Chondrocyte (in vitro differentiated cells): ENCODE results near the gene PITX1. TPM values are rescaled to one million over a fixed set of nuclear protein-coding genes. Genes with fewer than 3 reads are reported as not detected.
A peak's percentile ranks its signal among the peaks of the same experiment; 100 is the strongest.

Experiments
- DNase-seq: peaks from one replicate; pipeline ENCODE4 v3.0.0; 2021; ENCODE audit warnings: mixed read lengths, low spot score
- H3K27ac Mint-ChIP-seq: one replicate; pipeline ENCODE4 v1.8.0; 2021; ENCODE audit warnings: mild to moderate bottlenecking, moderate library complexity, mixed read lengths; ENCODE audit not compliant: unreplicated experiment
- H3K27me3 Mint-ChIP-seq: 2 replicates; pipeline ENCODE4 v1.8.0; 2021; ENCODE audit warnings: low read depth, mixed read lengths
- H3K36me3 Mint-ChIP-seq: 2 replicates; pipeline ENCODE4 v1.8.0; 2021; ENCODE audit warnings: low read depth, mixed read lengths
- H3K4me1 Mint-ChIP-seq: 2 replicates; pipeline ENCODE4 v1.8.0; 2021; ENCODE audit warnings: low read depth, mild to moderate bottlenecking, mixed read lengths
- H3K4me3 Mint-ChIP-seq: one replicate; pipeline ENCODE4 v1.8.0; 2021; ENCODE audit warnings: mild to moderate bottlenecking, moderate library complexity, mixed read lengths; ENCODE audit not compliant: unreplicated experiment
- H3K9me3 Mint-ChIP-seq: 2 replicates; pipeline ENCODE4 v1.8.0; 2021; ENCODE audit warnings: low read depth, mixed read lengths
- CTCF ChIP-seq: fragments of 200-600 bp; sonication (generic); IDR thresholded peaks from 2 replicates; pipeline ENCODE4 v1.5.0; 2021; ENCODE audit warnings: antibody characterized with exemption, mild to moderate bottlenecking, moderate library complexity
- total RNA-seq: library from RNA; stranded (reverse); gene quantifications from 3 replicates; pipeline ENCODE4 v1.2.1, GENCODE V29; 2021

PITX1 gene
- total RNA-seq, 1 donor from 2014 or later = not detected

GRCh38 chr5:135038813-135039270 lies 4.8 kb upstream of the PITX1 start:
- no peaks in the 10 kb centered on the region for H3K9me3 Mint-ChIP-seq
- DNase-seq = no peak
- H3K4me1 Mint-ChIP-seq = peaks cover 11% of the 10 kb centered on the region
- H3K36me3 Mint-ChIP-seq = no peaks in the 10 kb centered on the region
- TF ChIP-seq CTCF = no peak
- no peak overlapping the region for H3K27ac Mint-ChIP-seq
- H3K4me3 Mint-ChIP-seq = no peak overlapping the region
- H3K27me3 Mint-ChIP-seq = peaks cover 79% of the 10 kb centered on the region

GRCh38 chr5:135038205-135038812 lies 4.3 kb upstream of the PITX1 start:
- peak; percentile 66 for DNase-seq
- peaks cover 12% of the 10 kb centered on the region for H3K4me1 Mint-ChIP-seq
- H3K9me3 Mint-ChIP-seq = no peaks in the 10 kb centered on the region
- no peaks in the 10 kb centered on the region for H3K36me3 Mint-ChIP-seq
- no peak overlapping the region for H3K4me3 Mint-ChIP-seq
- H3K27me3 Mint-ChIP-seq = peaks cover 75% of the 10 kb centered on the region
- H3K27ac Mint-ChIP-seq = no peak overlapping the region
- no peak for TF ChIP-seq CTCF

GRCh38 chr5:135037519-135038204 lies 3.6 kb upstream of the PITX1 start:
- peaks cover 72% of the 10 kb centered on the region for H3K27me3 Mint-ChIP-seq
- DNase-seq = peak; percentile 56
- TF ChIP-seq CTCF = no peak
- H3K4me3 Mint-ChIP-seq = no peak overlapping the region
- no peaks in the 10 kb centered on the region for H3K36me3 Mint-ChIP-seq
- peaks cover 17% of the 10 kb centered on the region for H3K4me1 Mint-ChIP-seq
- H3K9me3 Mint-ChIP-seq = no peaks in the 10 kb centered on the region
- no peak overlapping the region for H3K27ac Mint-ChIP-seq

- peaks cover 2% of the 10 kb centered on the region for H3K36me3 Mint-ChIP-seq
- peaks cover 72% of the 10 kb centered on the region for H3K27me3 Mint-ChIP-seq
- DNase-seq = peak; percentile 29
- H3K9me3 Mint-ChIP-seq = no peaks in the 10 kb centered on the region
- peaks cover 19% of the 10 kb centered on the region for H3K4me1 Mint-ChIP-seq
- H3K27ac Mint-ChIP-seq = no peak overlapping the region
- no peak overlapping the region for H3K4me3 Mint-ChIP-seq
- no peak for TF ChIP-seq CTCF
Observed at GRCh38 chr5:135036405-135036804, 2.4 kb upstream of the PITX1 start.

GRCh38 chr5:135035678-135036030 lies 1.6 kb upstream of the PITX1 start:
- DNase-seq = no peak
- Mint-ChIP-seq H3K27me3 (peaks cover 70% of the 10 kb centered on the region), H3K27ac (no peak overlapping the region), H3K9me3 (no peaks in the 10 kb centered on the region), H3K36me3 (peaks cover 2% of the 10 kb centered on the region), H3K4me3 (no peak overlapping the region), H3K4me1 (peaks cover 21% of the 10 kb centered on the region)
- TF ChIP-seq CTCF = no peak
